Esophagus squamous epithelium (tissue), 4 donors: ENCODE data around the gene POLR1G.
"Not testable (repeated sequence)": the region's sequence is repeated elsewhere in the genome, so short reads cannot be mapped to it uniquely, and the experiment has no call there.

ENCODE experiments used
- POLR2A ChIP-seq, 4 donors: fragments of 450-650 bp; IDR thresholded peaks; one replicate each; pipeline ENCODE4 v1.6.1; 2017; ENCODE audit warnings: antibody characterized with exemption in 4 of 4, mild to moderate bottlenecking in 4 of 4, moderate library complexity in 3 of 4
- TF ChIP-seq, protein P1 (sequence below), 6 experiments: fragments of 450-650 bp in 4 of 6; fragments of 200-600 bp in 2 of 6; sonication (generic) in 2 of 6; IDR thresholded peaks; one replicate each; pipeline ENCODE4 v1.5.1; 2016 to 2019; ENCODE audit warnings: antibody characterized with exemption in 6 of 6, mild to moderate bottlenecking in 4 of 6, moderate library complexity in 4 of 6

DNA sequence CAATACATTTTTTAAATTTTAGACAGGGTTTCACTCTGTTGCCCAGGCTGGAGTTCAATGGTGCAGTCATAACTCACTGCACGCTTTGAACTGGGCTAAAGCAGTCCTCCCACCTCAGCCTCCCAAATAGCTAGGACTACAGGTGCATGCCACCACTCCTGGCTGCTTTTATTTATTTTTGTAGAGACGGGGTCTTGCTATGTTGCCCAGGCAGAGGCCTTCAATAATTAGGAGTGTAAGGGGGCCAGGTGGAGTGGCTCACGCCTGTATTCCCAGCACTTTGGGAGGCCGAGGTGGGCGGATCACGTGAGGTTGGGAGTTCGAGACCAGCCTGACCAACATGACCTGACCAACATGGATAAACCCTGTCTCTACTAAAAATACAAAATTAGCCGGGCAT is 26.1 kb downstream of the POLR1G start:
- TF ChIP-seq, protein P1, sequence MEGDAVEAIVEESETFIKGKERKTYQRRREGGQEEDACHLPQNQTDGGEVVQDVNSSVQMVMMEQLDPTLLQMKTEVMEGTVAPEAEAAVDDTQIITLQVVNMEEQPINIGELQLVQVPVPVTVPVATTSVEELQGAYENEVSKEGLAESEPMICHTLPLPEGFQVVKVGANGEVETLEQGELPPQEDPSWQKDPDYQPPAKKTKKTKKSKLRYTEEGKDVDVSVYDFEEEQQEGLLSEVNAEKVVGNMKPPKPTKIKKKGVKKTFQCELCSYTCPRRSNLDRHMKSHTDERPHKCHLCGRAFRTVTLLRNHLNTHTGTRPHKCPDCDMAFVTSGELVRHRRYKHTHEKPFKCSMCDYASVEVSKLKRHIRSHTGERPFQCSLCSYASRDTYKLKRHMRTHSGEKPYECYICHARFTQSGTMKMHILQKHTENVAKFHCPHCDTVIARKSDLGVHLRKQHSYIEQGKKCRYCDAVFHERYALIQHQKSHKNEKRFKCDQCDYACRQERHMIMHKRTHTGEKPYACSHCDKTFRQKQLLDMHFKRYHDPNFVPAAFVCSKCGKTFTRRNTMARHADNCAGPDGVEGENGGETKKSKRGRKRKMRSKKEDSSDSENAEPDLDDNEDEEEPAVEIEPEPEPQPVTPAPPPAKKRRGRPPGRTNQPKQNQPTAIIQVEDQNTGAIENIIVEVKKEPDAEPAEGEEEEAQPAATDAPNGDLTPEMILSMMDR (IDR thresholded peaks at IDR 0.05): not testable (repeated sequence)
- not testable (repeated sequence) for TF ChIP-seq POLR2A (IDR thresholded peaks at IDR 0.05)
